Activated CD8-positive, alpha-beta memory T cell treated with anti-CD3 and anti-CD28 coated beads for 24 hours (primary cell): Measurements from ENCODE around the gene PBRM1.

Experiments used
- DNase-seq: peaks from one replicate; pipeline ENCODE4 v3.0.0-alpha.2; 2020

PBRM1 gene

DNA sequence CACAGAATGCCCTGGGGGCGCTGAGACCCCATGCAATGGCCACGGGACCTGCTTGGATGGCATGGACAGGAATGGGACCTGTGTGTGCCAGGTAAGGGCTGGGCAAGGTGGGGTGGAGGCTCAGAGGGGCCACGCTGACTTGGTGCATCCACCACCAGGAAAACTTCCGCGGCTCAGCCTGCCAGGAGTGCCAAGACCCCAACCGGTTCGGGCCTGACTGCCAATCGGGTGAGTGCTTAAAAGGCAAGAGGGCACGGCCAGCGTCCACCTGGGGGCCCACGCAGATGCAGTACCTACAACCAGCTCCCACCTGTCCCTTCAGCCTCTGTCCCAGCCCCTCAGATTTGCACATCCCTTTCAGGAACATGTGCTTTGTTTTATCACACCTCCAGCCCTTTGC lies 183.7 kb downstream of the PBRM1 start:
- DNase-seq = no peak

DNA sequence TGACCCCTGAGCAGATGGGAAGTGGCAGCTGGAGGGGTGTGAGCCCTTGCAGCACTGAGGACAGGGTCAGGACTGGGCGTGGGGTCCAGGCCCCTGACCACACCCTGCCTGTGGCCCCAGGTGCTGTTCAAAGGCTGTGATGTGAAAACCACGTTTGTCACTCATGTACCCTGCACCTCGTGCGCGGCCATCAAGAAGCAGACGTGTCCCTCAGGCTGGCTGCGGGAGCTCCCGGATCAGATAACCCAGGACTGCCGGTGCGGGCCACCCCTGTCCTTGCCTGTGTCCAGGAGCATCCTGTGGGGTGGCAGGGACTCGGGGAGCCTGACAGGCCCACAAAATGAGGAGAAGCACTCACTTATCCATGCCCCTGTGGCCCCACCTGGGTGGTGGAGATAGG lies 184.7 kb downstream of the PBRM1 start:
- no peak for DNase-seq

DNA sequence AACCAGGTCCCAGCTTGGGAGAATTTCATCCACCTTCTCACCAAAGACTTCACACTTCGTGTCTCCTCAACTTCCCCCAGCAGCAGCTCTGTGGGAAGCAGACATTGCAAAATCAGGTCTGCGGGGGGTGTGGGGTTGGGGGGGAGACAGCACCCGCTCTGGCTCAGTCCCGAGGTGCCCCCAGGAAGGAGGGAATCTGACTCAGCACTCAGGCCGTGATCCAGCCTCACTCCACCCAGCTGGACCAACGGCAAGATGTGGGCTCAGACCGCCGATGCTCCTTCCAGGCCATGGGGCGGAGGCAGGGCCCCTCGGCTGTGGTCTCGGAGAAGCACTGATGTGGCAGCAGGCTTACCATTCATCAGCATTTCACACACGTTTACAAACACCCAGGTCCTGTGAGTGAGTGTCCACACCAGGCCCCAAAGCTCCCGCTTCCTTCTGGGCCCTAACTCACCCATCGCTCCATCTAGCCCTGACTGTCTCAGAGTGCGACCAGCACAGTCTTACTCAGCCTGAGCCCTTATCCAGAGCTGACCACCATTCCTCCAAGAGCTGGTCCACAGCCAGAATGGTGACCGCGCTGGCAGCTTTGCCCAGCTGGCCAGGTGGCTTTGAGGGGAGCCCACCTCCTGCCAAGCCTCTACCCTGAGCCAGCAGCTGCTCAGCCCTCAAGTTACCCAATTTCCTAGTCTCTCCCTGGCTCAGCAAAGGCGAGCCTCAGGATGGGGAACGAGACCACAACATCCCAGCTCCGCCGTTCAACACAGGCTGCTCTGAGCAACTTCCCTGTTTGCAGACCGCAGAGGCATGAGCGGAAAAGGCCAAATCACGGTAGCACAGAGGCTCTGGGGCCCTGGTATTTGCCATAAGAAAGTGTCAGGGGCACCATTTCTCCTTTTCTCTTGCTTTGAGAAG lies 187.3 kb downstream of the PBRM1 start:
- DNase-seq = no peak

DNA sequence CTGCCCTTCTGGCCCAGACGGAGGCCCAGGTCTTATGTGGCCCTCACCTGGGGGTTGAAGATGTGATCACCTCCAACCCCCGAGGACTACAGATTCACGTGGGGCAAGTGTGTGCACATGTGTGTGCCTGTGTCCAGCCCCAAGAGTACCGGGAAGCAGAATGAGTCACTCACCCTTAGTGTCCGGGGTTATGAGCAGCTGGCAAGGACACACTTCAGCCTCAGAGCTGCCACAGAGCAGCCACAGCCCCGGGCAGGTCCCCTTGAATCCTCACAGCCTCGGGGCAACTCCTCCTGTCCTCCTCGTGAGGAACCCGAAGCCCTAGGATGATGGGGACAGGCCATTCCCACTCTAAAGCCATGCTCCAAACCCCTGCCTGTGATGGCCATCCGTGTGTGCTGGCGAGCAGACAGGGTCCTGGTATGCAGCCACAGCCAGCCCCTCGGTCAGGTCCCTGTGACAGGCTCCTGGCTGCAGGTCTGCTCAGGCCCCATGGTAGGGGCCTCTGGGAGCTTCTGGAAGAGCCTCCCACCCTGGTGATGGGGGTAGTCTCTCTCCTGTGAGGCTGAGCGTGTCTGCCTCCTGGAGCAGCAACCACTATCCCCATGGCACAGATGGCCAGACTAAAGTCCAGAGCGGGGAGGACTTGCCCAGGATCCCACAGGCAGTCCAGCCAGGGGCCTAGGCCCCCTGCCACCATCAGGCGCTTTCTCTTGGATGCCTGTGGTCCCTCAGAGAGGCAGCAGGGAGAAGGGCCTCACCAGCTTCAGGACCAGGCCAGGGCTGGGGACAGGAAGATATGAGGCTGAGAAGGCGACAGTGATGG lies 189.7 kb downstream of the PBRM1 start:
- no peak for DNase-seq
